ENCODE data around the gene GRAP2.

Gene GRAP2

DNA sequence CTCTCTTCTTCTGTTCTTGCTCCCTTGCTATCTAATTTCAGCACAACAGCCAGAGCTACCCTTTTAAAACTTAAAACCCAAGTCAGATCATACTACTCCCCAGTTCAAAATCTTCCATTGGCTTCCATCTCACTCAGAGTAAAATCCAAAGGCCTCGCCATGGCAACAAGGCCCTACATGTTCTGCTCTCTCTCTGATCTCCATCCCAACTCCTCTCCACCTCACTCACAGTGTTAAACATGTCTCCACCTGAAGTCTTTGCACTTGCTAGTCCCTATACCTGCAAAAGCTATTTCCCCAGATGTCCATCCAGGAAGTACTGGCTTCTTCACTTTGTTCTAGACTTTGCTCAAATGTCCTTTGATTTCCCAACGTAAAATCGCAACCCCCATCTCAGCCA is 3.0 kb upstream of the GRAP2 start:
- TF ChIP-seq SIN3A (IDR thresholded peaks at IDR 0.05; ENCODE audit: borderline replicate concordance, insufficient read depth, low read length) (no peak), TAF1 (IDR thresholded peaks at IDR 0.05; ENCODE audit: borderline replicate concordance, insufficient read depth, low read length) (no peak), FOXP2 (optimal IDR thresholded peaks at IDR 0.05; ENCODE audit: borderline replicate concordance, extremely low read depth, extremely low read length, insufficient read depth) (no peak), POLR2AphosphoS5 (IDR thresholded peaks at IDR 0.05; ENCODE audit: low read depth, low read length) (no peak)
- TF ChIP-seq, protein P1, sequence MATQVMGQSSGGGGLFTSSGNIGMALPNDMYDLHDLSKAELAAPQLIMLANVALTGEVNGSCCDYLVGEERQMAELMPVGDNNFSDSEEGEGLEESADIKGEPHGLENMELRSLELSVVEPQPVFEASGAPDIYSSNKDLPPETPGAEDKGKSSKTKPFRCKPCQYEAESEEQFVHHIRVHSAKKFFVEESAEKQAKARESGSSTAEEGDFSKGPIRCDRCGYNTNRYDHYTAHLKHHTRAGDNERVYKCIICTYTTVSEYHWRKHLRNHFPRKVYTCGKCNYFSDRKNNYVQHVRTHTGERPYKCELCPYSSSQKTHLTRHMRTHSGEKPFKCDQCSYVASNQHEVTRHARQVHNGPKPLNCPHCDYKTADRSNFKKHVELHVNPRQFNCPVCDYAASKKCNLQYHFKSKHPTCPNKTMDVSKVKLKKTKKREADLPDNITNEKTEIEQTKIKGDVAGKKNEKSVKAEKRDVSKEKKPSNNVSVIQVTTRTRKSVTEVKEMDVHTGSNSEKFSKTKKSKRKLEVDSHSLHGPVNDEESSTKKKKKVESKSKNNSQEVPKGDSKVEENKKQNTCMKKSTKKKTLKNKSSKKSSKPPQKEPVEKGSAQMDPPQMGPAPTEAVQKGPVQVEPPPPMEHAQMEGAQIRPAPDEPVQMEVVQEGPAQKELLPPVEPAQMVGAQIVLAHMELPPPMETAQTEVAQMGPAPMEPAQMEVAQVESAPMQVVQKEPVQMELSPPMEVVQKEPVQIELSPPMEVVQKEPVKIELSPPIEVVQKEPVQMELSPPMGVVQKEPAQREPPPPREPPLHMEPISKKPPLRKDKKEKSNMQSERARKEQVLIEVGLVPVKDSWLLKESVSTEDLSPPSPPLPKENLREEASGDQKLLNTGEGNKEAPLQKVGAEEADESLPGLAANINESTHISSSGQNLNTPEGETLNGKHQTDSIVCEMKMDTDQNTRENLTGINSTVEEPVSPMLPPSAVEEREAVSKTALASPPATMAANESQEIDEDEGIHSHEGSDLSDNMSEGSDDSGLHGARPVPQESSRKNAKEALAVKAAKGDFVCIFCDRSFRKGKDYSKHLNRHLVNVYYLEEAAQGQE (IDR thresholded peaks at IDR 0.05; ENCODE audit: insufficient read depth in 1 of 2, low read depth in 2 of 2, low read length in 2 of 2): no peak

DNA sequence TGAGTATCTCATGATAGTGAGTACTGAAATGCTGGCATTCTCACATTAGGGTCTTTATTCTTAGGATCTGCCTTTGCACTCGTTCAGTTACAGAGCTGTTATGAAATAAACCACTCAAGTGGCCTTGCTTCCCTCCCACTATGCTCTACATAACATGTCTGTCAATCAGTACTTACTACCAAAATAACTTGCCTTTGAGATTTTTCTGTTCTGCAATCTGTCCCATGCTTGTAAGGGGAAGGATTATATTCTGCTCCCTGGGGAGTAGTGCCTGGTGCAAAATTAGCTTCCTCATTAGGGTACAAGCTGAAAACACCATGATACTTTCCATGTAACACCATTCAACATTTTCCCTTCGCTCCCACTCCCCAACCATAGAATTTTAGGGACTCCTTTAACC is 1.9 kb upstream of the GRAP2 start:
- no peak for TF ChIP-seq POLR2AphosphoS5 (IDR thresholded peaks at IDR 0.05; ENCODE audit: low read depth, low read length)
- no peak for TF ChIP-seq SIN3A (IDR thresholded peaks at IDR 0.05; ENCODE audit: borderline replicate concordance, insufficient read depth, low read length)
- TF ChIP-seq, protein P1 (IDR thresholded peaks at IDR 0.05; ENCODE audit: insufficient read depth in 1 of 2, low read depth in 2 of 2, low read length in 2 of 2): no peak
- no peak for TF ChIP-seq FOXP2 (optimal IDR thresholded peaks at IDR 0.05; ENCODE audit: borderline replicate concordance, extremely low read depth, extremely low read length, insufficient read depth)
- TF ChIP-seq TAF1 (IDR thresholded peaks at IDR 0.05; ENCODE audit: borderline replicate concordance, insufficient read depth, low read length): no peak

DNA sequence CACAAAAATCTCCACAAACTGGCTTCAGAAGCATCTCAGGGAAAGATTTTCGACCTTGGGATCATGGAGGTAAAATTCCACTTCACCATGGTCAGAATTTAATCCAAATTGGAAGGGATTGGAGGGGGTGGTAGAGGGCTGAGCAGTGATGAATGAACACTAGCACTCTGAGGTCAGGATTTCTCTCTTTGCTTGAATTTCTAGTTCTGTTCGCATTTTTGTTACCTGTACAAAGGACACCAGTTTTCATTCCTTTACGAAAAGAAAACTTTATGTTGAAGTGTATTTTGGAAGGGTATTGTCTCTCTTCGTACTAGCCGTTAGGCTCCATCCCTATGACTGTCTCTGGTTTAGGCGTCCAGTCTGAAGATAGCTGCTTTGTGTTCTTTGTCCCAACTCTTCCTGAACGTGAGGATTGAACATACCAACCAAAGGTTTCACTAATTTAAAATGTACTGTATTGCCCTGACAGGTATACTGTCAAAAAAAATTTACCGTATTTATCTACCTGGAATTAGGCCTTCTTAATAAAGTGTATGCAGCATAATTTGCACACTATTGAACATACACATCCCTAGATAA is 772 bp downstream of the GRAP2 start:
- TF ChIP-seq TAF1 (IDR thresholded peaks at IDR 0.05; ENCODE audit: borderline replicate concordance, insufficient read depth, low read length) (no peak), SIN3A (IDR thresholded peaks at IDR 0.05; ENCODE audit: borderline replicate concordance, insufficient read depth, low read length) (no peak), POLR2AphosphoS5 (IDR thresholded peaks at IDR 0.05; ENCODE audit: low read depth, low read length) (no peak), FOXP2 (optimal IDR thresholded peaks at IDR 0.05; ENCODE audit: borderline replicate concordance, extremely low read depth, extremely low read length, insufficient read depth) (no peak)
- TF ChIP-seq, protein P1 (IDR thresholded peaks at IDR 0.05; ENCODE audit: insufficient read depth in 1 of 2, low read depth in 2 of 2, low read length in 2 of 2): no peak

DNA sequence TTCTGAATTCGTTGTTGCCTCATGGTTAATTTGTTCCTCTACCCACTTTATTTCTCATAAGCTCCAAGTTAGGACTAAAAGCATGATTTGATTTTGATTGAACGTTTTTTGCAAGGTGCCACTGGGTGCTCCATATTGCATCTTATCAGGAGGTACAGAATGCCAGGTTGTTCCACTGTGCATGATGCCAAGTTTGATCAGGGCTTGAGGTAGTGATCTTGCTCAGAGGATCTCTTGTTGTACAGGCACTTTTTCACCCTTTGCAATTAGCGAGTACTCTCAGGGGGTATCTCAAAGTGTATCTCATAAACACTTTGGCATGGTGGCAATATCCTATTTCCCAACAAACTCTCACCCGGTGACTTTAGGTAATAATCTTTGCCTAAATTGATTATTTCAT is 4.0 kb downstream of the GRAP2 start:
- TF ChIP-seq SIN3A (IDR thresholded peaks at IDR 0.05; ENCODE audit: borderline replicate concordance, insufficient read depth, low read length) (no peak), FOXP2 (optimal IDR thresholded peaks at IDR 0.05; ENCODE audit: borderline replicate concordance, extremely low read depth, extremely low read length, insufficient read depth) (no peak), TAF1 (IDR thresholded peaks at IDR 0.05; ENCODE audit: borderline replicate concordance, insufficient read depth, low read length) (no peak), POLR2AphosphoS5 (IDR thresholded peaks at IDR 0.05; ENCODE audit: low read depth, low read length) (no peak)
- TF ChIP-seq, protein P1 (IDR thresholded peaks at IDR 0.05; ENCODE audit: insufficient read depth in 1 of 2, low read depth in 2 of 2, low read length in 2 of 2): no peak
